ENCODE data around the gene BCAP31. TPM values are rescaled to one million over a fixed set of nuclear protein-coding genes. Genes with fewer than 3 reads are reported as not detected.
A peak's percentile ranks its signal among the peaks of the same experiment; 100 is the strongest.

The BCAP31 gene
- total RNA-seq, 2 donors from 2014 or later, result 192 to 206 TPM

DNA sequence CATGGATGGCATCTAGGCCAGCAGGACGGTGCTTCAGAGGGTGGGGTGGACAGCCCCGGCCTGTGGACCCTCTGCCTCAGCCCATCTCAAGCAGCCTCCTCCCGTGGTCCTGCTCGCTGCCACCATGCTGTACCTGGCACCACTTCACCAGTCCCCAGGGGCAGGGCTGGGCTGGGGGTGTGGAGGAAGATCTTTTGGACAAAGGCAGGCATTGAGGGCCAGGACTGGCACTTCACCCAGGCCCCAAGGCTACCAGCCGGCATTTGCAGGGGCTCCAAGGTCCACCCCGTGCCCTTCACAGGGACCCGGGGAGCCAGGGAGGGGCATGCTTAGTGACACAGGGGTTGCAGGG is 40.6 kb upstream of the BCAP31 start:
- WGBS, 2 experiments (ENCODE audit: insufficient coverage in 1 of 2, insufficient read length in 1 of 2), result 94% methylated on average over 7 of the region's 7 CpGs; no CpG with 5 or more reads in 1 of the 2 experiments

GRCh38 chrX:153763989-153764755 is 40.0 kb upstream of the BCAP31 start, which contains the start of gene PLXNB3:
Gene PLXNB3, plus strand, starts transcription at chrX:153764249. Its CDS starts 1,287 bp downstream, at chrX:153765536.
- no peak within 1 kb of the TSS for H3K4me3 ChIP-seq (ENCODE audit: low read length)
- no peaks in the 10 kb centered on the region for H3K27me3 ChIP-seq (ENCODE audit: control insufficient read depth, insufficient read depth, low read length, poor library complexity, severe bottlenecking)
- Mint-ChIP-seq H3K9me3 (peaks cover 54% of the 10 kb centered on the region), H3K4me3 (no peak within 1 kb of the TSS), H3K36me3 (ENCODE audit: low read depth) (no peaks in the 10 kb centered on the region), H3K4me1 (no peaks in the 10 kb centered on the region), H3K27ac (no peak within 1 kb of the TSS), H3K27me3 (ENCODE audit: insufficient read depth) (peaks cover 5% of the 10 kb centered on the region)
- no peaks in the 10 kb centered on the region for H3K9me3 ChIP-seq (ENCODE audit: control insufficient read depth, low read length)
- no peak within 1 kb of the TSS for H3K27ac ChIP-seq (ENCODE audit: low read depth, low read length)
- H3K9ac ChIP-seq (ENCODE audit: extremely low read depth, low read length, poor library complexity, severe bottlenecking), result no peak within 1 kb of the TSS
- H3K4me1 ChIP-seq (ENCODE audit: control insufficient read depth, insufficient read depth, low read length), result no peaks in the 10 kb centered on the region
- peak; percentile 93 for DNase-seq
- WGBS, 2 experiments (ENCODE audit: insufficient coverage in 1 of 2, insufficient read length in 1 of 2), result 0 to 49% methylated on average over 1 to 26 of the region's 26 CpGs
- TF ChIP-seq, protein P1, sequence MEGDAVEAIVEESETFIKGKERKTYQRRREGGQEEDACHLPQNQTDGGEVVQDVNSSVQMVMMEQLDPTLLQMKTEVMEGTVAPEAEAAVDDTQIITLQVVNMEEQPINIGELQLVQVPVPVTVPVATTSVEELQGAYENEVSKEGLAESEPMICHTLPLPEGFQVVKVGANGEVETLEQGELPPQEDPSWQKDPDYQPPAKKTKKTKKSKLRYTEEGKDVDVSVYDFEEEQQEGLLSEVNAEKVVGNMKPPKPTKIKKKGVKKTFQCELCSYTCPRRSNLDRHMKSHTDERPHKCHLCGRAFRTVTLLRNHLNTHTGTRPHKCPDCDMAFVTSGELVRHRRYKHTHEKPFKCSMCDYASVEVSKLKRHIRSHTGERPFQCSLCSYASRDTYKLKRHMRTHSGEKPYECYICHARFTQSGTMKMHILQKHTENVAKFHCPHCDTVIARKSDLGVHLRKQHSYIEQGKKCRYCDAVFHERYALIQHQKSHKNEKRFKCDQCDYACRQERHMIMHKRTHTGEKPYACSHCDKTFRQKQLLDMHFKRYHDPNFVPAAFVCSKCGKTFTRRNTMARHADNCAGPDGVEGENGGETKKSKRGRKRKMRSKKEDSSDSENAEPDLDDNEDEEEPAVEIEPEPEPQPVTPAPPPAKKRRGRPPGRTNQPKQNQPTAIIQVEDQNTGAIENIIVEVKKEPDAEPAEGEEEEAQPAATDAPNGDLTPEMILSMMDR (conservative IDR thresholded peaks at IDR 0.05), result peak; percentile 82
- H3K36me3 ChIP-seq (ENCODE audit: control insufficient read depth, insufficient read depth, low read length), result no peaks in the 10 kb centered on the region

More for the DNA sequence above, 40.6 kb upstream of the BCAP31 start:
- Mint-ChIP-seq H3K4me1 (no peaks in the 10 kb centered on the region), H3K4me3 (no peak overlapping the region), H3K9me3 (peaks cover 54% of the 10 kb centered on the region), H3K27ac (no peak overlapping the region), H3K27me3 (ENCODE audit: insufficient read depth) (peaks cover 5% of the 10 kb centered on the region), H3K36me3 (ENCODE audit: low read depth) (no peaks in the 10 kb centered on the region)
- DNase-seq, result peak; percentile 32
- no peaks in the 10 kb centered on the region for H3K36me3 ChIP-seq (ENCODE audit: control insufficient read depth, insufficient read depth, low read length)
- H3K9me3 ChIP-seq (ENCODE audit: control insufficient read depth, low read length), result no peaks in the 10 kb centered on the region
- H3K27ac ChIP-seq (ENCODE audit: low read depth, low read length), result no peak overlapping the region
- no peak overlapping the region for H3K4me3 ChIP-seq (ENCODE audit: low read length)
- no peak overlapping the region for H3K9ac ChIP-seq (ENCODE audit: extremely low read depth, low read length, poor library complexity, severe bottlenecking)
- H3K27me3 ChIP-seq (ENCODE audit: control insufficient read depth, insufficient read depth, low read length, poor library complexity, severe bottlenecking), result no peaks in the 10 kb centered on the region
- no peaks in the 10 kb centered on the region for H3K4me1 ChIP-seq (ENCODE audit: control insufficient read depth, insufficient read depth, low read length)
- TF ChIP-seq, protein P1 (conservative IDR thresholded peaks at IDR 0.05), result no peak

DNA sequence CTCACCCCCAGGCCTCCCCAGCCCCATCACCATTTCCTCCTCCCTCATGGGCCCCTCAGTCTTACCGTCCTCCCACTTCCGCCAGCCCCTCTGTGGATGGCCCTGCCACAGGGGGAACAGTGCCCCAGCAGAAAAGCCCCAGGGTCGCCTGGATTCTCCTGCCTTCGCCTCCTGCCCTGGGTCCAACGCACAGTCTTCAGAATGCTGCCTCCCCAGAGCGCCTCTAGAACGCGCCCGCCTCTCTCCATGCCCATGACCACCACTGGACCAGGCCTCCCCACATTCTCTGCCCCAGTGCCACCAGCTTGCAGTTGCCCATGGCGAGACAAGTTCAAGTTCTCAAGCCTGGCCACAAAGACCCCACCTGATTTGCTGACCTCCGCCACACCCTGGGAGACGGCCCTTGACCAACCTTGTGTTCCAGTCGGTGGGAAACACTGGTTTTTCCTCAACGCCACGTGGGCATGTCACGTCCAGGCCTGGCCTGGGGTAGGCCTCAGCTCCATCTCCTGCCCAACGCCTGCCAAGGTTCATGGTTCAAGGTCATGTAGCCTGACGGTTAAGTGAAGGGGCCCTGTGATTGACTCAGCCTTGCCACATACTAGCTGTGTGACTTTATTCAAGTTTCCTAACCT is 39.2 kb upstream of the BCAP31 start:
- H3K27ac Mint-ChIP-seq, result no peak overlapping the region
- Histone ChIP-seq H3K9ac (ENCODE audit: extremely low read depth, low read length, poor library complexity, severe bottlenecking) (no peak overlapping the region), H3K4me1 (ENCODE audit: control insufficient read depth, insufficient read depth, low read length) (no peaks in the 10 kb centered on the region), H3K27me3 (ENCODE audit: control insufficient read depth, insufficient read depth, low read length, poor library complexity, severe bottlenecking) (no peaks in the 10 kb centered on the region), H3K27ac (ENCODE audit: low read depth, low read length) (no peak overlapping the region), H3K36me3 (ENCODE audit: control insufficient read depth, insufficient read depth, low read length) (no peaks in the 10 kb centered on the region), H3K9me3 (ENCODE audit: control insufficient read depth, low read length) (no peaks in the 10 kb centered on the region), H3K4me3 (ENCODE audit: low read length) (no peak overlapping the region)
- DNase-seq, result no peak
- TF ChIP-seq, protein P1 (conservative IDR thresholded peaks at IDR 0.05), result no peak
- H3K36me3 Mint-ChIP-seq (ENCODE audit: low read depth), result no peaks in the 10 kb centered on the region
- whole genome bisulfite sequencing, 2 experiments (ENCODE audit: insufficient coverage in 1 of 2, insufficient read length in 1 of 2), result 89 to 90% methylated on average over 5 to 18 of the region's 18 CpGs
- H3K4me3 Mint-ChIP-seq, result no peak overlapping the region
- H3K9me3 Mint-ChIP-seq, result peaks cover 53% of the 10 kb centered on the region
- peaks cover 5% of the 10 kb centered on the region for H3K27me3 Mint-ChIP-seq (ENCODE audit: insufficient read depth)
- no peaks in the 10 kb centered on the region for H3K4me1 Mint-ChIP-seq
